Esophagus muscularis mucosa (tissue), 3 donors: Measurements from ENCODE around the gene TMEM132C.

ENCODE experiments used
- CTCF ChIP-seq, 3 experiments: fragments of 200-600 bp in 2 of 3; fragments of 450-650 bp in 1 of 3; sonication (generic) in 2 of 3; IDR thresholded peaks; one replicate each; pipeline ENCODE4 v1.5.1; 2017 to 2019; ENCODE audit warnings: antibody characterized with exemption in 3 of 3, mild to moderate bottlenecking in 2 of 3, moderate library complexity in 1 of 3
- POLR2A ChIP-seq: fragments of 450-650 bp; IDR thresholded peaks from one replicate; pipeline ENCODE4 v1.6.1; 2017; ENCODE audit warnings: antibody characterized with exemption, moderate library complexity, mild to moderate bottlenecking, low read depth

- no peak for TF ChIP-seq POLR2A
- TF ChIP-seq CTCF (IDR thresholded peaks at IDR 0.05) = no peak
These were observed 276.5 kb downstream of the TMEM132C start for GRCh38 chr12:128543460-128543859.
